Activated naive CD8-positive, alpha-beta T cell treated with anti-CD3 and anti-CD28 coated beads, Interleukin-2, amount 50 U/mL, for 16 hours (primary cell): ENCODE measurements around the gene OR1I1.

ENCODE experiments used
- DNase-seq: peaks from one replicate; pipeline ENCODE4 v3.0.0-alpha.2; 2020; ENCODE audit warnings: low read depth, low spot score

Gene OR1I1

DNA sequence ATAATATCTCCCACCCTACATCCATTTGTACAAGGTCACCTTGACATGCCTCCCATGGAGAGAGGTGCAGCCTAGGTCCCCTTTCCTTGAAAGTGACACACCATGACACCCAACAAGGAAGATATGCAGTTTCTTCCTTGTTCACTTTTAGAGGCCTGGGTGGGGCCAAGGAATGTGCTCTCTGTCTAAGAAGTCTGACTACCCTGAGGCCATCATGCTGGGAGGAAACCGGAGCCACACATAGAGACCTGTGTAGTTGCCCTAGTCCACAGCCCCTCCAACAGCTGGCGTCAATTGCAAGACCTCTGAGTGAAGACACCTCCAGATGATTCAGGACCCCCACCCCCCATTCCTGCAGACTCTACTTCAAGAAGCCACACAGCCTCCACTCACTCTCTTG, 36.2 kb downstream of the OR1I1 start:
- no peak for DNase-seq

DNA sequence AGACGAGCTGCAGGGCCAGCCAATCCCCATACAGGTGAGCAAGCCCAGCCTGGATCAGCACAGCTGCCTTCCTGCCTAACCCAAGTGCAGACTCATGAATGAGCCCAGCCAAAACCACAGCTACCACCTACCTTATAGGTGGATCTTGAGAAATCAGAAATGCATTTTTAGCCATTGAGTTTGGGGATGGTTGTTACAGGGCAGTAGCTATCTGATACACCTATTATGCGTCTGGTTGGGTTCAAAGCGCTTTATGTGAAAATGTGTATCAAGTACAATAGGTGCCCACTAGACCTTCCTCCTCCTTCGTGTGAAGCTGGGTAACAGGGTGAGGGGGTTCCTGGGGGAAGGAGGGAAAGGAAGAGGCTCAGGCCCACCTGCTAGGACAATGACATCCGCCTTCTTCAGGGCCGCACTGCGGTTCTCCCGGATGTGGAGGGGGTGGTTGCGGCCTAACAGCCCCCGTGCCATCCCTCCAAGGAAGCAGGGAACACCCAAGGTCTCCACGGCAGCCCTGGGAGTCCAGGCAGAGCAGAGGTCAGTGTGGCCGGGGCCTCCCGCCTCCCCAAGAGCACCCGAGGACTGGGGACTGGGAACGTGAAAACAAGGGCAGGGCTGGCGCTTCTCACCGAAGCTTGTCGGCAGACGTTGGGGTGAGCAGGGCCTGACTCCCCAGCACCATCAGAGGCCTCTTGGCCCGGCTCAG, 36.9 kb downstream of the OR1I1 start:
- no peak for DNase-seq

DNA sequence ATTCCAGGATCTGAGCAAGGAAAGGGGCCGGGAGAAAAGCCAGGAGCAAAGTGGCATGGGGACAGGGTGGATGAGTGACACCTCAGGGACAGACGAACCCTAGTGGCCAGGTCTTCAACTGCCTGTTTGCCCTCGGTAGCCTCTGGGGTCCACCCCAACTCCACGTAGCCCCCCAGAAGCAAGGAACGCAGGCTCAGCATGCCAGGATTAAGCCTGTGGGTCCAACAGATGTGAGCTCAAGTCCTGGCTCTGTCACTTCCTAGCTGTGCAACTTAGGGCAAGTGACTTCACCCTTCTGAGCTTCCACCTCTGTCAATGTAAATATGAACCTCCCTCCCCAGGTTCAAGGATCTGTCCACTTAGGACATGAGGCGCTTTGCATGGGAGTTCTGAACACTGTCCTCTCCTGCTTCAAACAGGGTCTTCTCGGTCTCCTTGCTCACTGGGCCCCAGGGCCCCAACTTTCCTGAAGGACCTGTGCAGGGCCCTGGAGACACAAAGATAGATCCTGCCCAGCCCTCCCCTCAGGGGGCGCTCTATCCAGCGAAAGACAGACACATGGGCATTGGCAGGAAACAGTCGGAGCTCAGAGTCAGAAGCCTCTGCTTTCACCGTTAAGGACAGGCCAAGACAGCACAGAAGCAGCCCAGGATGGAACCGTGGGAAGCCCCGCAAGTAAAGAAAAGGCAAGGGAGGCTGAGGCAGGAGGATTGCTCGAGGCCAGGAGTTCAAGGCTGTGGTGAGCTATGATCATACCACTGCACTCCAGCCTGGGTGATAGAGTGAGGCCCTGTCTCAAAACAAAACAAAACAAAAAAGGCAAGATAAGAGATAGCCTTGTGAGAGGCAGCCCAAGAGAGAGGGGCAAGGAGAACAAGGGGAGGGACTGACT, 38.4 kb downstream of the OR1I1 start:
- DNase-seq = no peak

GRCh38 chr19:15122331-15123030, 40.5 kb downstream of the OR1I1 start:
- no peak for DNase-seq

DNA sequence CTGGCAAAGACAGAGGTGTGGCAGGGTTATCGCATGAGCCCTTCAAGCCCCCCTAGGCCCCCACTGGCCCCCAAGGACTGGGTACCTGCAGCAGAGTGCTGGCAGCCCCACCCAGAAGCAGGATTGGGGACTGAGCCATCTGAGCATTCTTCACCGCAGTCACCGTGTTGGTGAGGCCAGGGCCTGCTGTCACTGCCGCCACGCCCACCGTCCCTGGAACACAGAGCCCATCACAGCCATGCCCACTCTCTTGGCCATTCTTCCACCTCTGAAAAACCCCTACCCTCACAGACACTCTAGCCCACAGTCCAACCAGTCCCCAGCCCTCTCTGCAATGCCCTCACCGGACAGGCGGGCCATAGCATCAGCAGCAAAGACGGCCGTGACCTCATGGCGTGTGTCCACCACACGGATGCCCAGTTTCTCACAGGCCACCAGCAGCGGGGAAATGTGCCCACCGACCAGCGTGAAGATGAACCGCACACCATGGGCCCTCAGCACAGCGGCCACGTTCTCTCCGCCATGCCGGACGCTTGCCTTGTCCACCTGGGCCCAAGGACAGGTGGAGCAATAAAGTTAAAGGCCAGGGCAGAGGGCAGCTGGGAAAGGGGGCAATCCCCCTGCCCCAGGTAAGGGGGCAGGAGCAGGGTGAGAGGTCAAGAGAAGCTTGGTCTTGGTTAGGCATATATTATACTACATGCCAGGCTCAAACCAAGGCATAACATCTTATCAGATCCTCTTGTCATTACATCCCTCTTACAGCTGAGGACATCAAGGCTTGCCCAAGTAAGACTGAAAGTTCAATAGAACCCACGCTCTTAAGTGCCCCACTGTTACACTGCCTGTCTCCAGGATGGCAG, 41.2 kb downstream of the OR1I1 start:
- DNase-seq = no peak

- no peak for DNase-seq
Observed at GRCh38 chr19:15123900-15124299, 41.9 kb downstream of the OR1I1 start.

DNA sequence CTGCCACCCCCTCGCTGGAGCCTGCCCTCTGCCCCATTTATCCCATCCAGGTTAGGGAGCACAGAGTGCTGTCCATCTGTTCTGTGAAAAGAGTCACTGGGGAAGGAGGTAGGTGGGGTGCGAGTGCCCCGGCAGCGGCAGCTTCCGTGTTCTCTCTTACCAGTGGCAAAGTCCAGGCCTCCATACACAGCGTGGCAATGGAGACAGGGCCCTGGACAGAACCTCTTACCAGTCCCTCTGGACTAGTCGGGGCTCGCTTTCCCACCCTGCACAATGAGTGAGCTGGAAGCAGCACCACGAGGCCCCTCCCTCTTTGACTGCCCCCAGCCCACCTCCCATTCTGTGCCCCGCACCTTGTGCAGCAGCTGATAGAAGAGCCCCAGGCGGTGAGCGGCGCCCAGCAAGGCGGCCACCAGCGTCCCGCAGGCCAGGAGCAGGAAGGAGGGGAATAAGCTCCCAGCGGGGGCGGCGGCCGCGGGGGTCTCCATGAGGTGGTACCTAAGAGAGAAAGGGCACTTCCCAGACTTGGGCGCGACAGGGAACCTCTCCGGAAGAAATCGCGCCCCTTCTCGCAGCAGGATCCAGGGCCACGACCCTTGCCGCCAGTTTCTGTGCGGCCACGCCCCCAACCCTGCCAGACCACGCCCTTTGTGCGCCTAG, 42.7 kb downstream of the OR1I1 start:
- no peak for DNase-seq

DNA sequence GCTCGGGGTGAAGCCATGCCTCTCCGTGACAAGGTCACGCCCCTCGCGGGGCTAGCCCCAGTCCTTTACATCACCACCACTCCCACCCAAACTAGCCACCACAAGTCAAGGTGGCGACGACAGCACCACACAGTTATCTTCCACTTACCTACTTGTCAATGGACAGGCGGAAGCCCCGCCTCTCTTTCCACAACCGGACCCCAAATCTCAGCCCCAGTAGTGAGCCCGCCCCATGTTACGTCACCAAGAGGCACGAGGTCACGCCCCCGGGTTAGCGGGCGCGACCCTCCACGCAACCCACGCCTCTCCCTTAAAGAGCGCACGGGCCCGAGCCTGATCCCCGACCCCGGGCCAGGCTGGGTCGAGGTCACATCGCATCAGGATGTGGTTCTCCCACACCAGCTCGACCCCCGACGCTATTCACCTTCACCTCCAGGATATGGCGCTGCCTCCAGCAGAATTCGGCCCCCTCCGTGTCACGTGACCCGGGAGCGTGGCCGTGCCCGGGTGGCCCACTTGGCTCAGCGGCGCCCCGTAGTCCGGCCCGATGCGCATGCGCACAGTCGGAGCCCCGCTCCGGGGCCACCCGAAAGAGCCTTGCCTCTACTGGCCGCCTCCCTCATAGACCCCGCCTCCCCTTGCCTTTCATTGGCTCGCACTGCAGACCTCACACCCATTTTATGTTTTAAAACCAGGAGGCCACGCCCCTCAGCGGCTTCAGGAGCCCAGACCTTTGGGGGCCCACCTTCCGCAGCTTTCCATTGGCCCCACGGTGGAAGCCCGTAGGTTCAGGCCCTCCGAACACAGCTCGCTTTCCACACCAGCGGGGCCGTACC, 43.4 kb downstream of the OR1I1 start:
- peak; percentile 98 for DNase-seq

DNA sequence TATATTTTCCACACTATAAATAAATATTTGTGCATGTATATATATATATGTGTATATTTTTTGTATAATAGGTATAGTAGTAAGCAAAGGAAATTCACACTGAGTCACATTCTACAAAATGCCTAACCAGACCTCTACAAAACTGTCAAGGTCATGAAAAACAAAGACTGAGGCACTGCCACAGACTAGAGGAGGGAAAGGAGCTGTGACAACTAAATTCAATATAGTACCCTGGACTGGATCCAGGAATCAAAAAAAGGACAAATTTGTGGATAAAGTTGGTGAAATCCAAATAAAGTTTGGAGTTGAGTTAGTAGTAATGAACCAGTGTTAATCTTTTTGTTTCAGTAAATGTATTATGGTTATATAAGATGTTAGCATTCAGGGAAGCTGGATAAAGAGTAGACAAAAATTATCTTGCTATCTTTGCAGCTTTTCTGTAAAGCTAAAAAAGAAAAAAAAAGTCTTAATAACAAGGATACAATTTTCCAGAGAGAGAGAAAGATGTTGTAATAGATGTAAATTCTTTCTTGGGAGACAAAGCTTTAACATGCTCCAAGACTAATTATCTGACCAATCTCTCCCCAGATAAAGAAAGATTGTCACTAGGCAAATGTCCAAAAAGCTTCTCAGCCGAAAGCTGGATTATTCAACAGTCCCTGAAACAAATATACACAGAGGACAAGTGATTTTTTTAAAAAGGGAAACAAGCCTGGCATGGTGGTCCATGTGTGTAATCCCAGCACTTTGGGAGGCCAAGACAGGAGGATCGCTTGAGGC, 44.3 kb downstream of the OR1I1 start:
- DNase-seq = no peak

DNA sequence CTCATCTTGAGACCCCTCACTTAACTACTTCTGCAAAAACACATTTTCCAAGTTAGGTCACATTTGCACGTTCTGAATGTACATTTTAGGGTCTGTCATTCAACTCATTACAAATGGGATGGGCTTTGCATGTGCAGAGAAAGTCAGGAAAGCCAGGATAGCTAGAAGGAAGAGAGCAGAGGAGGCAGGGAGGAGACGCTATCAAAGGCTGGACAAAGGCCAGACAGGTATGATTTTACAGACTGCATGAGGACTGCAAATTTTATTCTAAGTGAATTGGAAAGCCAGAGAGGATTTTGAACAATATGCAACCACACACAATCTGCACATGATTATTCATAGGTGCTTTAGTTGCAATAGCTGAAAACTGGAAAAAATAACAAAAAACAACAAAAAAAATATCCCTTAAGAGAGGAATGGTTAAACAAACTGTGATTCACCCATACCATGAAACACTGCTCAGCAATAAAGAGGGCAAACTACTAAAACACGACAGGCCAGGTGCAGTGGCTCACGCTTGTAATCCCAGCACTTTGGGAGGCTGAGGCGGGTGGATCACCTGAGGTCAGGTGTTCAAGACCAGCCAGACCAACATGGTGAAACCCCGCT, 46.3 kb downstream of the OR1I1 start:
- DNase-seq = no peak

- DNase-seq = no peak
Observed at GRCh38 chr19:15129856-15130585, 48.0 kb downstream of the OR1I1 start.

DNA sequence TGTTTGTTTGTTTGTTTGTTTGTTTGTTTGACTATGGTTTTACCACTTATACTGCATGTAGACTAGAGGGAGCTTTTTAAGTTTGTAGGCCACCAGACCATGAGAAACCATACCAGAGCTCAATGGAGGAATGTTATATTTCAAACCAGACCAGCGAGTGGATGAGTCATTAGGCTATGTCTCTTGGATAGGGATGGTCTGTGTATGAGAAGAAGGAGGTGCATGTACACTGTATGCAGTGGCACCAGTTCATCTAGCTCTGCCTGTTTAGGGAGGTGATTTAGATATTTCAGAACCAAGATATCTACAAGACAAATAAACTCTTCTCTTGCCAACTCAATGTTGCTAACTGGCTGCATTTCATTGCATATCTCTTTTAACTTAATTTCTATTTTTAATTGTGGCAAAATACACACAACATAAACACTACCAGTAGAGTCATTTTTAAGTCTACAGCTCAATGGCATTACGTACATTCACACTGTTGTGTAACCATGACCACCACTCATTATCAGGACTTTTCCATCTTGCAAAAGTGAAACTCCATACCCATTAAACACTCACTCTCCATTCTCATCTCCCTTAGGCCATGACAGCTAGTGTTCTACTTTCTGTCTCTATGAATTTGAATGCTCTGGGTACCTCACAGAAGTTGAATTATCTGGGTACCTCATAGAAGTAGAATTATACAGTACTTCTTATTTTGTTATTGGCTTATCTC, 54.4 kb downstream of the OR1I1 start:
- no peak for DNase-seq

- DNase-seq = no peak
Observed at GRCh38 chr19:15137777-15138176, 55.8 kb downstream of the OR1I1 start.

DNA sequence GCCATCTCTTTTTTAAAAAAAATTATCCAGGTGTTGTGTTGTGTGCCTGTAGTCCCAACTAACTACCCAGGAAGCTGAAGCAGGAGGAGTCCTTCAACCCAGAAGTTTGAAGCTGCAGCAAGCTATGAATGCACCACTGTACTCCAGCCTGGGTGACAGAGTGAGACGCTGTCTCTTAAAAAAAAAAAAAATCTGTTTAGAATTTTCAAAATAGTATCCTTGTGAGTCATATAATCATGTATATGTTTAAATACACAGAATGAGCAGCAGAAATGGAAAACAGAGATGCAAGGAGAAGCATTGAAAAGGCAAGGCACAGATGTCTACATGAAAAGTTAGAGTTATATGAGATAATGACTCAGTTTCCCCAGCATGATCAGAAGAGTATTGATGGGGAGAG, 56.4 kb downstream of the OR1I1 start:
- DNase-seq = no peak

DNA sequence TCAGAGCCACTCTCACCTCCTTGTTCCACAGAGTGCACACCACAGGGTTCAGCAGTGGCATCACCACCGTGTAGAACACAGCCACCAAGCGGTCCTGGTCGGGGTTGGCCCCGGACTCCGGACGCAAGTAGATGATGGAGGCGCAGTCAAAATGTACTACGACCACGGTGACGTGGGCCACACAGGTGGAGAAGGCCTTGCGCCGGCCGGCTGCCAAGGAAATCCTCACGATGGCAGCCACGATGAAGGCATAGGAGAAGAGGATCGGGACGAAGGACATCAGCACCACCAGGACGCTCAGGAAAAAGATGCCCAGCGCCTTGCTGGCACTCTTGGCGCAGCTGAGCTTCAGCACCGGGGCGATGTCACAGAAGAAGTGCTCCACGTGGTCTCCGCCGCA, 59.1 kb downstream of the OR1I1 start:
- no peak for DNase-seq

- no peak for DNase-seq
Observed at GRCh38 chr19:15142313-15142712, 60.3 kb downstream of the OR1I1 start.
